Activated B cell treated with CpG ODN at 0.5 μM for 24 hours (primary cell): Measurements from ENCODE around the gene NEUROG1. TPM values are rescaled to one million over a fixed set of nuclear protein-coding genes. Genes with fewer than 3 reads are reported as not detected.

ENCODE experiments used
- ATAC-seq: fragments of 200-7000 bp; cut with Tn5 transposase; one replicate; pipeline ENCODE4 v1.10.0; 2021; ENCODE audit warnings: low read depth, mild to moderate bottlenecking, moderate library complexity
- CTCF ChIA-PET: fragments of 350-600 bp; sonication (Branson Sonifier 250); formaldehyde crosslinking; loops from one replicate; lab custom pipeline; 2021; ENCODE audit warnings: antibody characterized with exemption; lab: Charles Lee
- POLR2A ChIA-PET: fragments of 350-600 bp; sonication (Branson Sonifier 250); formaldehyde crosslinking; loops from one replicate; lab custom pipeline; 2021; ENCODE audit warnings: antibody characterized with exemption; lab: Charles Lee
- DNase-seq: peaks from one replicate; pipeline ENCODE4 v3.0.0; 2022
- H3K27ac Mint-ChIP-seq: one replicate; pipeline ENCODE4 v1.8.0; 2020; ENCODE audit warnings: mixed read lengths
- H3K27me3 Mint-ChIP-seq: one replicate; pipeline ENCODE4 v1.8.0; 2021; ENCODE audit warnings: mixed read lengths
- H3K36me3 Mint-ChIP-seq: one replicate; pipeline ENCODE4 v1.8.0; 2021; ENCODE audit warnings: low read depth, mixed read lengths
- H3K4me1 Mint-ChIP-seq: one replicate; pipeline ENCODE4 v1.8.0; 2021; ENCODE audit warnings: mixed read lengths
- H3K4me3 Mint-ChIP-seq: one replicate; pipeline ENCODE4 v1.8.0; 2020; ENCODE audit warnings: mild to moderate bottlenecking, mixed read lengths
- H3K9me3 Mint-ChIP-seq: one replicate; pipeline ENCODE4 v1.8.0; 2020; ENCODE audit warnings: mixed read lengths
- CTCF ChIP-seq: fragments of 200-600 bp; IDR thresholded peaks from one replicate; pipeline ENCODE4 v1.8.0; 2022; ENCODE audit warnings: antibody characterized with exemption, mild to moderate bottlenecking
- intact Hi-C: fragments of 100-400 bp; cut with micrococcal nuclease; formaldehyde crosslinking; loops from one replicate; pipeline ENCODE4 v1.15.1; 2024
- total RNA-seq: library from RNA; stranded (reverse); gene quantifications from 2 replicates; pipeline ENCODE4 v1.2.3, GENCODE V29; 2022

Gene NEUROG1
- total RNA-seq, 1 donor from 2014 or later = not detected

DNA sequence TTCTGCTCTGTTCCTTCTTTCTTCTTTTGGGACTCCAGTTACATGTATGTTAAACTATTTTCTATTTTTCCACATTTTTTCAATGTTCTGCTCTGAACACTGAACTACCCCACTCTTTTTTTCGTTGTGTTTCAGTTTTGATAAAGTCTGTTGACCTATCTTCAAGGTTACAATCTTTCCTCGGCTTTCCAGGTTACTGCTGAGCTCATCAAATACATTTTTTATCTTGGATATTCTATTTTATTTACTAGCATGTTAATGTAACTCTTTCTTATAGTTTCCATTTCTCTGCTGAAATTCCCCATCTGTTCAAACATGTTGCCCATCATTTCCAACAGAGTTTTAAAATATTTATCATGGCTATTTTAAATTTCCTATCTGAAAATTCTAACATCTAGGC is 13.8 kb downstream of the NEUROG1 start:
- DNase-seq (no peak), ATAC-seq (no peak)
- H3K27me3 Mint-ChIP-seq = peaks cover 56% of the 10 kb centered on the region
- intact Hi-C loops = no loop called here
- H3K4me1 Mint-ChIP-seq = no peaks in the 10 kb centered on the region
- ChIA-PET CTCF (no interaction called here), POLR2A (no interaction called here)
- H3K9me3 Mint-ChIP-seq = peaks cover 11% of the 10 kb centered on the region
- no peak for TF ChIP-seq CTCF
- no peak overlapping the region for H3K27ac Mint-ChIP-seq
- no peaks in the 10 kb centered on the region for H3K36me3 Mint-ChIP-seq
- H3K4me3 Mint-ChIP-seq = no peak overlapping the region

DNA sequence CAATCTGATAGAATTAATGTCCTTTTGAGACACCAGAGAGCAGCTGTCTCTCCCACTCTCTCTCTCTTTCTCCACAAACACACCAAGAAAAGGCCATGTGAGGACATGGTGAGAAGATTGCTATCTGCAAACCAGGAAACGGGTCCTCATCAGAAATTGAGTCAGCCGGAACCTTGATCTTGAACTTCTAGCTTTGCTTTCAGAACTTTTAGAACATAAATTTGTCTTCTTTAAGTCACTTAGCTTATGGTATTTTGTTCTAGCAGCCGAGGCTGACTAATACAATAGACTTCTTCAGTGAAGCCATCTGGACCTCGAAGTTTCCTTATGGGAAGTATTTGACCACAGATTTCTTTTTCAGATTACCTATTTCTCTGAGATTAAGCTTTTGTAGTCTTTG is 18.1 kb downstream of the NEUROG1 start:
- TF ChIP-seq CTCF = no peak
- Mint-ChIP-seq H3K36me3 (no peaks in the 10 kb centered on the region), H3K27ac (no peak overlapping the region), H3K9me3 (peaks cover 8% of the 10 kb centered on the region), H3K4me3 (no peak overlapping the region), H3K4me1 (no peaks in the 10 kb centered on the region), H3K27me3 (peaks cover 28% of the 10 kb centered on the region)
- ATAC-seq (no peak), DNase-seq (no peak)
- ChIA-PET CTCF (no interaction called here), POLR2A (no interaction called here)
- intact Hi-C loops = no loop called here

DNA sequence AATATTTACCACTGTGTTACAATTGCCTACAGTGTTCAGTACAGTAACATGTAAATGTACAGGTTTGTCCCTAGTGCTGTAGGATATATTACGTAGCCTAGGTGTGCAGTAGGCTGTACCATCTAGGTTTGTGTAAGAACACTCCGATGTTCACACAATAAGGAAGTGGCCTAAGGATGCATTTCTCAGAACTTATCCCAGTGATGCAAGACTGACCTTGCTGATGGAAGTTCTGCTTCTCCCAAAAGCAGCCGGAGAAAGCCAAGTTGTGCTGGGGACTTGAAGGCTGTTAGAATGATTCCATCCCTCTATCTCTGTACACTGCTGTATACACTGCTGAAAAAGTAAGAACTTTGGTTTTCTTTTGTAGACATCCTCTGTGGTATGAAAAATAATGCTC is 21.6 kb downstream of the NEUROG1 start:
- Mint-ChIP-seq H3K27ac (no peak overlapping the region), H3K4me3 (no peak overlapping the region), H3K27me3 (peaks cover 26% of the 10 kb centered on the region), H3K4me1 (no peaks in the 10 kb centered on the region), H3K9me3 (peaks cover 4% of the 10 kb centered on the region), H3K36me3 (no peaks in the 10 kb centered on the region)
- intact Hi-C loops = no loop called here
- no peak for TF ChIP-seq CTCF
- DNase-seq = no peak
- ATAC-seq = no peak
- ChIA-PET CTCF (no interaction called here), POLR2A (no interaction called here)

- Mint-ChIP-seq H3K4me3 (no peak overlapping the region), H3K36me3 (no peaks in the 10 kb centered on the region), H3K27ac (no peak overlapping the region), H3K27me3 (peaks cover 30% of the 10 kb centered on the region), H3K4me1 (peaks cover 6% of the 10 kb centered on the region), H3K9me3 (peaks cover 4% of the 10 kb centered on the region)
- no peak for ATAC-seq
- no peak for DNase-seq
- ChIA-PET CTCF (no interaction called here), POLR2A (no interaction called here)
- TF ChIP-seq CTCF = no peak
- intact Hi-C loops = no loop called here
Measured at GRCh38 chr5:135511761-135512575, 23.8 kb downstream of the NEUROG1 start.

DNA sequence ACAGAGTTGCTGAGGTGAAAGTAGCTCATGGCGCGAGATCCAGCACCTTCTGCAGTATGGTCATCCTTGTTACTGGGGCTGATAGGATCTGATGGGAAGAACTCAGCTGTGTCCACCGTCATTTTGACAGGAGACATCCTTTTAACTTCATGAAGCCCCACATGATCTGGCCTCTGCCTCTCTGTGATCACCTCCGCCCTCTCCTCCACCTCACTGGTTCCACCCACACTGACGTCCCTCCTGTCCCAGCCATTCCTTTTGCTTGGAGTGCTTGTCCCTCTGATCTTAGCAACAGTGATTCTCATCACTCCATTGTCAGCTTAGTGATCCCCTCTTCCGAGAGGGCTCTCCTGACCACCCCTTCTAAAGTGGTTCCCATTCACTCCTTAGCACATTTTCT is 25.8 kb downstream of the NEUROG1 start:
- Mint-ChIP-seq H3K4me3 (no peak overlapping the region), H3K27me3 (peaks cover 36% of the 10 kb centered on the region), H3K36me3 (no peaks in the 10 kb centered on the region), H3K4me1 (peaks cover 6% of the 10 kb centered on the region), H3K27ac (no peak overlapping the region), H3K9me3 (no peaks in the 10 kb centered on the region)
- no peak for ATAC-seq
- ChIA-PET POLR2A (no interaction called here), CTCF (no interaction called here)
- DNase-seq = no peak
- no peak for TF ChIP-seq CTCF
- intact Hi-C loops = no loop called here
